ENCODE measurements around the gene ALKBH3.
A peak's percentile ranks its signal among the peaks of the same experiment; 100 is the strongest.

ALKBH3 gene

DNA sequence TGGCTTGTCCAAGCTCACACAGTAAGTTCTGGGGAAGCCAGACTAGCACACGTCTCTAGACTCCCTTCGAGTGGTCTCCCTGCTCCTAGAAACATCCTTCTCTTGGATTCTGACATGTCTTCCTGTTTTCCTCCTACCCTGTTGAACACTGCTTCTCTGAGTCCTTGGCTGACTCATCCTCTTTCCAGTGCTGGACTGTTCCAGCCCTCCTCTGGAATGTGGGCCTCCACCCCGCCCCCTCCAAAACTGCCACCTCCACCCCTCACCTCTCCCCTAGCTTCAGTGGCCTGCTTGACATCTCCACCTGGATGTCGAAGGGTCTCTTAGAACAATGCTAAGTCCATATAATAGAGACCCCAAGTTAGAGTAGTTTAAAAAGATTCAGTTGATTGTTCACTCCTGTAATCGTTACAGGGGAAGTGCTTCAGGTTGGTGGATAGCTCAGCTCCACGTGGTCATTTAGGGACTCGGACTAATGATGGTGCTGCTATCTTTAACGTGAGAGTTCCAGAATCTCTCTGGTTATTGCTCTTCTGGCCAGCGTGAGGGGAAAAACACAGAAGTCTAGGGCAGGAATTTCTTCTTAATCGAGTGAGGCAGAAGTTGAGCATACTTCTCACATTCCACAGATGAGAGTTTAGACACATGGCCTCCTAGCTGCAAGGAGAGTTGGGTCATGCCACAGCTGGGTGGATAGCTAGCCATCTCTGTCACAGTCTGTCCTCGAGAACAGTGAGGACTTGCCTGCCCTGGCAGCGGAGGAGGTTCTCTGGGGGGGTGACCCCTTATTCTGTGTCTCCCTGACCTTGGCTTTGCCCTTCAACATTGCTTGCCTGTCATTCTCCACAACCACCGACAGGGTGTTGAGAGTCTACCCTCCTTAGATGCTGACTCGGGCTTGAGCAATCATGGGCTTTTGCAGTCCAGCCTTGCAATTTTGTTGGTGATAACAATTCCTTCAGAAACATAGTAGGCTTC is 57.1 kb downstream of the ALKBH3 start:
- peak; percentile 30 for DNase-seq (ENCODE audit: low read depth, low spot score)

DNA sequence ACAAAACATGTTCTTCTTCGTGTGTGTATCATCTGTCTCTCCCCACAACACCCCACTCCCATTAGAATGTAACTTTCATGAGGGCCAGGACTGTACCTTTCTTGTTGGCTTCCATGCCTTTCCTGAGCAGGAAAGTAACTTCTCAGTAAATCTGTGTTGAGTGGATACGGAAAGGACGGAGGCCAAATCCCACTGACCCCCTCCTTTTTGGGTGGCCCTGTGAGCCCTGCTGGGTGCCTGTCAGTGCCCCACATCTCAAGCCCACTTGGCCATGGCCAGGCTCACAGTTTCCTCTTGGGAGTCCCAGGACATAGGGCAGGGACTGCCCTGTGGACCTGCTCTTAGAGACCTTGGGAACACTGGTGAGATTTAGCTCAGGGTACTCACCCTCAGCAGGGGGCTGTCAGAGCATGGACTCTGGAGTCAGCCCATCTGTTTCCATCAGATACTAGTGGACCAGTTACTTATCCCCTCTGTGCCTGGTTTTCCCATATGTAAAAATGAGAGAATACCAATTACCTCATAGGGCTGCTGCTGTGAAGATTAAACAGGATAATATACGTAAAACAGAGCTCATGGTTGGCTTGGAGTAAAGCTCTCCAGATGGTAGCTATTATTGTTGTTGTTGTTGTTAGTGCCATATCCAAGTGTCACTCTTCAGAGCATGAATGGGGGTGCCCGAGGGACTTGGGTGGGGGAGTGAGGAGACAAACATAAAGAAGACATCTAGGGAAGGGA is 60.8 kb downstream of the ALKBH3 start:
- no peak for DNase-seq (ENCODE audit: low read depth, low spot score)

DNA sequence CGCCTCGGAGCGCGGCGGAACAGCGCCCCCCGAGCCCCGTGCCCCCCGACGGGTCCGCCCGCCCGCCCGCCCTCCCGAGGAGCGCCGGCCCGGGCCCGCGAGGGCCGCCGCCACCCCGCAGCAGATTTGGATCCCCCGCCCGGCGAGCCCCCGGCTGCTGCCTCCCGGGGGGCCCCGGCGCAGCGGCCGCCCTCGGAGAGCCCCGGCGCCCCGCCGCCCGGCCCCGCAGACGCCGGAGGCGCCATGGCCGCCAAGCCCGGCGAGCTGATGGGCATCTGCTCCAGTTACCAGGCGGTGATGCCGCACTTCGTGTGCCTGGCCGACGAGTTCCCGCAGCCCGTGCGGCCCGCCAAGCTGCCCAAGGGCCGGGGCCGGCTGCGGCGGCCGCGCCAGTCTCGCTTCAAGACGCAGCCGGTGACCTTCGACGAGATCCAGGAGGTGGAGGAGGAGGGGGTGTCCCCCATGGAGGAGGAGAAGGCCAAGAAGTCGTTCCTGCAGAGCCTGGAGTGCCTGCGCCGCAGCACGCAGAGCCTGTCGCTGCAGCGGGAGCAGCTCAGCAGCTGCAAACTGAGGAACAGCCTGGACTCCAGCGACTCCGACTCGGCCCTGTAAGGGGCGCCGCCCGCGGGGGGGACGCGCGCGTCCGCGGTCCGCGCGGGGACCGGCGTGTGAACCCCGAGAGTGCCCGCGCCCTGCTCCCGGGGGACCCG is 62.2 kb downstream of the ALKBH3 start:
- peak; percentile 62 for DNase-seq (ENCODE audit: low read depth, low spot score)

DNA sequence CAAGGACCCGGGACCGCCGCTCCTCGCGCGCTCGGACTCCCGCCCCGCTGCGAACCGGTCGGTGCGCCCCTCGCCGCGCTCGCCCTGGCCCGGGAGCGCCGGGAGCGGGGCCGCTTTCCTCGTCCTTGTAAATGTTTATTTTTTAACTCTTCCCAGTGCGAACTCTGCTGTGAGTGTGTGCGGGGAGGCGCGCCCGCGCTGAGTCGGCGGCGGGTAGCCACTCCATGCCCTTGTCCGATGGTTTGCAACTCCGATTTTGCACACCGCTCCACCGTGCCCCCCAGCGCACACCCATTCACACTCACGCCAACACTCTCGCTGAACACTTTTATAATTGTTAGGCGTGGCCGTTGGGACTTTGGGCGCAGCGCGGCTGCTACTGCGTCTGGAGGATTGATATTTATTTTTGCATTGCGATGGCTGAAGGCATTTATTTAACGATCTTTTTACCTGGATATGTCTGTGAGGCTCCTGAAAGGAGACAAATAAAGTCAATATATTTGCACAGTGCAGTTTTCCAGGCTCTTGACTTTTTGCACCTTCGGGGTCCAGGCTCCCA is 62.8 kb downstream of the ALKBH3 start:
- no peak for DNase-seq (ENCODE audit: low read depth, low spot score)

DNA sequence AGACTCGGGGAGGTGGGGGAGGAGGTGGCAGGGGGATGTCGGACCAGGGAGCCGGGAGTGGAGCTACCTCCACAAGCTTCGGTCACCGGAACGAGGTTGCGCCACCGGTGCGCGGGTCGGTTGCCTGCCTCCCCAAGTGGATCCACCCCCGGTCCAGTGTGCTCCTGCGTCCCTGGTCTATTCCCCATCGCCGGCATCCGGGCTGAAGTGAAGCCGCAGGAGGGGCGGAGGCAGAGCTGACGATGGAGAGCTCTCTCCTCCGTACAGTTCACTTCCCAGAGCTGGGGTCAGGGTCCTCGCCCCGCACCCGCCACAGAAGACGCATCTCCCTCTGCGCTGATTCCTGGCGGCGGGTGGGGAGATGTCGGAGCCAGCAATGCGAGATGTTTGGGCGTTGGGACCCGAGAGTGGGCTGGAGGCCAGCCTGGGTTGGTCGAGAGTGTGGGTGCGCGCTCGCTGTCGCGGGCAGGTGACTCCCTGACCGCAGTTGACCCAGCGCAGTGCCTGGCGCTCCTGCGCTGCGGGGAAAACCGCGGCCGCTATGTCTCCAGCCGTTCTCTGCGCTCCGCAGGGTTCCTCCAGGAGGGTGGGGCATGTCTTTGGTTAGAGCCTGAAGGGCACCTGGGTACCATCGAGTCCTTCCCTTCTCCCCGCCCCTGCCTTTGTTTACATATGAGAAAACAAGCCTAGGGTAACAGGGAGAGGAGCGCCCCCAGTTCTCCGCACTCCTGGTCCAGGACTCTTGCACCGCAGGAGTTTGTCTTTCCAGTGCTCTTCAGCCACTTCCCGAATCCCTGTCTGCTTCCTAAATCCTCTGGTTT is 63.5 kb downstream of the ALKBH3 start:
- DNase-seq (ENCODE audit: low read depth, low spot score) = peak; percentile 33

DNA sequence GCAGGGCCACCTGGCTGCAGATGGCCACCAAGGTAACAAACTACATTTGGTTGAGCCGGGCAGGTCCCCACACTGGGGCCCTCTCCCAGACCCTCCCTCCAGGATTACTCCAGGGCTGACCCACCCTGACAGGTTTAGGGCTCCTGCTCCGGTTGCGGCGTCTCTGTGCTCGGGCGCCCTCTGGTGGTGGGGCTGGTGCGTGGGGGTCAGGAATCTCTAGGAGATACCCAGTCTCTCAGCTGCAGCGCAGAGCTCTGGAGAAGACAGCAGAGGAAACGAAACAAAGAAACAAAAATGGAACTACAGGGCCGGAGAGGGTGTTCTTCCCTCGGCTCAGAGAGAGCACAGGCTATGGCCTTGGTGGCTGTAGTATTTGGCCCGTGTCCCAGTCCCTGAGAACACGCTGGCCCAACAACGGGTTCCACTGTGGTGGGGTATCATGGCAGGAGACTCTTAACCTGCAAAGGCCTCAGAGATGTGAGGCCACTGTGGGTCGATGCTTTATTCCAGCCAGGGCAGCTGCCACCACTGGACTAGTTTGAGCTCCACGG is 64.2 kb downstream of the ALKBH3 start:
- peak; percentile 89 for DNase-seq (ENCODE audit: low read depth, low spot score)

DNA sequence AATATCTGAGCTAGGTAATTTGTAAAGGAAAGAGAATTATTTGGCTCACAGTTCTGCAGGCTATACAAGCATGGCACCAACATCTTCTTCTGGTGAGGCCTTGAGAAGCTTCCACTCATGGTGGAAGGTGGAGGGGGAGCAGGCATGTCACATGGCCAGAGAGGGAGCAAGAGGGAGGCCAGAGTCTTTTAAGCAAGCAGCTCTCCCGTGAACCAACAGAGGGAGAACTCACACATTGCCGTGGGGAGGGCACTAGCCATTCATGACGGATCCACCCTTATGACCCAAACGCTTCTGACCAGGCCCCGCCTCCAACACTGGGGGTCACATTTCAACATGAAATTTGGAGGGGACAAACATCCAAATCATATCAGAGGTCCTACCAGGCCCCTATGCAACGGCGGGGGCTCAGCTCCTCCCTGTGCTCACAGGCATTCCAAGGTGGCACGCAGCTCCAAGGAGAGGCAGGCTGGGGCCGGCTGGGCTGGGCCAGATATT is 66.4 kb downstream of the ALKBH3 start:
- DNase-seq (ENCODE audit: low read depth, low spot score) = peak; percentile 71

DNA sequence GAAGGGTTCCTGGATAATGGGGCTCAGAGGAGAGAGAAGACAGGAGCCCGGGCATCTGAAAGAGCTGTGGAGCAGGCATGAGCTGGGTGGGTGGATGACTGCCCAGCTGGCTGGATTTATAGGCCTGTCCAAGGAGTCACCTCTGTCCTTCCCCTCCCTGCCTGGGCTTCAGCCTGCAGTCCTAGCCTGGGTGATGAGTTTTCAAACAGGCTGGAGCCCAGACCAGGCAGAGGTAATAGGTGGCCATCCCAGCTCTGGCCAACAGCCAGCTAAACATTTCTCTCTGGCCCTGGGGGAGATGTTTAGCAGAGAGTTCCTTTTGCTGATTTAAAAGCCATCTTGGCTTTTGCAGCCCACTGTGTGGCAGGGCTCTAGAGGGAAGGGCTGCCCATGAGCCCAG is 67.2 kb downstream of the ALKBH3 start:
- peak; percentile 58 for DNase-seq (ENCODE audit: low read depth, low spot score)

DNA sequence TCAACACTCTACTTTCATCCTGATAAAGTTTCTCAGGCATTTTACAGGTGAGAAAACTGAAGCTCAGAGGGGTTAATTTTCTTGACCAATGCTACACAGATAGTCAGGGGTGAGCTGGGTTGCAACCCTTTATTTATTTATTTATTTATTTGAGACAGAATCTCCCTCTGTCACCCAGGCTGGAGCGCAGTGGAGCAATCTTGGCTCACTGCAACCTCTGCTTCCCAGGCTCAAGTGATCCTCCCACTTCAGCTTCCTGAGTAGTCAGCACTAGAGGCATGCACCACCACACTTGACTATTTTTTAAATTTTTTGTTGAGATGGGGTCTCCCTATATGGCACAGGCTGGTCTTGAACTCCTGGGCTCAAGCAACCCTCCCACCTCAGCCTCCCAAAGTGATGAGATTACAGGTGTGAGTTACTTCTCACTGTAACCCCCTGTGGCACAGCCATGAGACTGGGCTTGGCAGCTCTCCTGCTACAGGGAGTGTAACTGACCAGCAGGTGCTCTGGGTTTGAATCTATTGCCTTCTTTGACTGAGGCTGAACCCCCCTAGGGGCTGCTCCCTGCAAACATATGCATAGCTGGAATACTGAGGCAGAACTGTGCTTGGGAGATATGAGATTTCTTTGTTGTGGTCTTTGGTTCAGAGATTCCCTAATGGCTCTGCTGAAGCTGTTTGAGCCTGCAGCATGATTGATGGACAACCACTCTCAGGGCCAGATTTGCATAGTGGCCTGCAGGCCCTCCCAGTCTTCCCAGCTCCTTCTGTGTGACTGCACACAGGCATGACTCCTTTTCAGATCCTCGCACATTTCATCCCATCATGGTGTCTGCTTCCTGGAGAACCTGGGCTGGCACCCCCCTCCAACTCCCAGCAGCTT is 68.0 kb downstream of the ALKBH3 start:
- peak; percentile 93 for DNase-seq (ENCODE audit: low read depth, low spot score)

DNA sequence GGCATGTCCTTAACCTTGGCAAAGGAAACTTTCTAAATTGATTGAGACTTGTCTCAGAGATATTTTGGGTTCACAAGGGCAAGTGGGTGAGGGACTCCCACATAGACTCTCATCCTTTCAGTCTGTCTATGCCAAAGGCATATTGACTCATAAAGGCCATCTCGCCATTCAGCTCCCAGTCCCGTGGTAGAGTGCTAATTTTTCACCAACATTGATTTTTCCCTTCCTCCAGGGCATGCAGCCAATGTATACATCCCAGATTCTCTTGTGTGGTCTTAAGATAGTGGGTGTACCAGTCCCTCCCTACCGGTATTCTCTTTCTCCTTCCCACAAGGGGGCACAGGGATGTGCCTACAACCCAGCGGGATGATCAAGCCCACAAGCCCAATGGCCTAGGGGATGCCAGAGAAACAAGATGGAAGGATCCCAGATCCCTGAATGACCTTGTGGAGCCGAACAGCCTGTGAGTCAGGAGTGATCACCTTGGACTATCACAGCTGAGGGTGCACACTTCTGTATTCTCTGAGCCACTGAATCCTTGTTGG is 69.8 kb downstream of the ALKBH3 start:
- DNase-seq (ENCODE audit: low read depth, low spot score) = no peak

DNA sequence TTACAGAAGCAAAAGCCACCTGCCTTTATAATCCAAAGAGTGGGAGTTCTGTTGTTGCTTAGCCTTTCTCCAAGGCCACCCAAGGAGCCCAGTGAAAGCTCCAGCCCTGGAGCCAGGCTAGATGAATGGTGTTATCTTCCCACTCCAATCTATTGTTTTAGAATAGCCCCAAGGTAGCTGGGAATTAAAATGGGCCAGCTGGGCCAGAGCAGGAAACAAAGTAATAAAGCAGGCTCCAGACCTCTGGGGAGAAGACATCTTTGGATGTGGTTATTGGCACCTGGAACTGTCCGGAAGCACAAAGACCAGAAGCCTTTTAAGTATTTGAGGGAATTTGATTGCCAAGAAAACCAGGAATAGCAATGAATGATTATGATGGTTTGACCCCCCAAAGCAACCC is 70.6 kb downstream of the ALKBH3 start:
- peak; percentile 94 for DNase-seq (ENCODE audit: low read depth, low spot score)

DNA sequence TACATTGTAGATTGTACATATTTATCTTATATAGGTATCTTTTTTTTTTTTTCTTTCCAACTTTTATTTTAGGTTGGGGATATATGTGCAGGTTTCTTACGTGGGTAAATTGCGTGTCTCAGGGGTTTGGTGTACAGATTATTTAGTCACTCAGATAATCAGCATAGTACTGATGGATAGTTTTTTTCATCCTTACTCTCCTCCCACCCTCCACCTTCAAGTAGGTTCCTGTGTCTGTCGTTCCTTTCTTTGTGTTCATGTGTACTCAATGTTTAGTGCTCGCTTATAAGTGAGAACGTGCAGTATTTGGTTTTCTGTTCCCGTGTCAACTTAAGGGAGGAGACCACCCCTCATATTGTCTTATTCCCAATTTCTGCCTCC is 71.4 kb downstream of the ALKBH3 start:
- DNase-seq (ENCODE audit: low read depth, low spot score) = no peak

DNA sequence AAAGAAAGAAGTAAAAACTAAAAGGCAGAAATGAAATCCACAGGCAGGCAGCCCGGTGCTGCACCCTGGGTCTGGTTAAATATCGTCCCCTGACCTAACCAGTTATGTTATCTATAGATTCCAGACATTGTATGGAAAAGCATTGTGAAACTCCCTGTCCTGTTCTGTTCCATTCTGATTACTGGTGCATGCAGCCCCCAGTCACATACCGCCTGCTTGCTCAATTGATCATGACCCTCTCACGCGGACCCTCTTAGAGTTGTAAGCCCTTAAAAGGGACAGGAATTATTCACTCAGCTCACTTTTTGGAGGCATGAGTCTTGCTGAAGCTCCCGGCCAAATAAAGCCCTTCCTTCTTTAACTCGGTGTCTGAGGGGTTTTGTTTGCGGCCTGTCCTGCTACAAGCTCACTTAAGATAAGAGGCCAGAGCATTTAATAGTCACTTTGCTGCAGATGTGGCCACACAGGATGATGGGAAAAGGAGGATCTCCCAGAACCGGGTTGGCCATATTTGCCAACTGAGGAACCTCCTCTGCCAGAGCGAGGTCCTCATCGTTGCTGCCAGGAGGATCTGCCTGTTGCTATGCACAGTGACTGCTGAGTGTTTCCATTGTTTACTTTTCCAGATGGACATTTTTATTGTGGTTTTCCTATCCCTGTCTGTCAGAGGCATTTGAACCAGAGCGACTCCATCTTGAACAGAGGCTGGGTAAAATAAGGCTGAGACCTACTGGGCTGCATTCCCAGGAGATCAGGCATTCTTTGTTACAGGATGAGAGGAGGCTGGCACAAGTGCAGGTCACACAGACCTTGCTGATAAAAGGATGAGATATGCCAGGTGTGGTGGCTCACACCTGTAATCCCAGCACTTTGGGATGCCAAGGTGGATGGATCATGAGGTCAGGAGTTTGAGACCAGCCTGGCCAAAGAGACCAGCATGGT is 72.0 kb downstream of the ALKBH3 start:
- DNase-seq (ENCODE audit: low read depth, low spot score) = no peak

DNA sequence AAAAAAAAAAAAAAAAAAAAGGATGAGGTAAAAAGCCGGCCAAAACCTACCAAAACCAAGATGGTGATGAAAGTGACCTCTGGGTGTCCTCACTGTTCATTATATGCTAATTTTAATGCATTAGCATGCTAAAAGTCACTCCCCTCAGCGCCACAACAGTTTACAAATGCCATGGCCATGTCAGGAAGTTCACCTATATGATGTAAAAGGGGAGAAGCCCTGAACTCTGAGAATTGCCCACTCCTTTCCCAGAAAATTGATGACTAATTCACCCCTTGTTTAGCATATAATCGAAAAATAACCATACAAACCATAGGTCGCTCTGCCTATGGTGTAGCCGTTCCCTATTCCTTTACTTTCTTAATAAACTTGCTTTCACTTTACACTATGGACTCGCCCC is 72.9 kb downstream of the ALKBH3 start:
- no peak for DNase-seq (ENCODE audit: low read depth, low spot score)

DNA sequence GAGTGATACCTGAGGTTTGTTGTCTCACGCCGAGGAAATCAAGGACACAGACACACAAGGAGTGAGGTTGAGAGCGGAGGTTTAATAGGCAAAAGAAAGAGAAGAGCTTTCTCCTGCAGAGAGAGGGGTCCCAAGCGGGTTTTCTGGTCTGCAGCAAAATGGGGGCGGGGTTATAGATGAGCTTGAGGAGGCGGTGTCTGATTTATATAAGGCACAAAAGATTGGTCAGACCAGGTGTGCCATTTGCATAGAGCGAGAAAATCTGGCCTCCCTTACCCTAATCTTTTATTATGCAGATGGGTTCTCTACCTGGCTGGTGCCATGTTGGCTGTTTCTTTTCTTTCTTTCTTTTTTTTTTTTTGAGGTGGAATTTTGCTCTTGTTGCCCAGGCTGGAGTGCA is 73.6 kb downstream of the ALKBH3 start:
- peak; percentile 40 for DNase-seq (ENCODE audit: low read depth, low spot score)

DNA sequence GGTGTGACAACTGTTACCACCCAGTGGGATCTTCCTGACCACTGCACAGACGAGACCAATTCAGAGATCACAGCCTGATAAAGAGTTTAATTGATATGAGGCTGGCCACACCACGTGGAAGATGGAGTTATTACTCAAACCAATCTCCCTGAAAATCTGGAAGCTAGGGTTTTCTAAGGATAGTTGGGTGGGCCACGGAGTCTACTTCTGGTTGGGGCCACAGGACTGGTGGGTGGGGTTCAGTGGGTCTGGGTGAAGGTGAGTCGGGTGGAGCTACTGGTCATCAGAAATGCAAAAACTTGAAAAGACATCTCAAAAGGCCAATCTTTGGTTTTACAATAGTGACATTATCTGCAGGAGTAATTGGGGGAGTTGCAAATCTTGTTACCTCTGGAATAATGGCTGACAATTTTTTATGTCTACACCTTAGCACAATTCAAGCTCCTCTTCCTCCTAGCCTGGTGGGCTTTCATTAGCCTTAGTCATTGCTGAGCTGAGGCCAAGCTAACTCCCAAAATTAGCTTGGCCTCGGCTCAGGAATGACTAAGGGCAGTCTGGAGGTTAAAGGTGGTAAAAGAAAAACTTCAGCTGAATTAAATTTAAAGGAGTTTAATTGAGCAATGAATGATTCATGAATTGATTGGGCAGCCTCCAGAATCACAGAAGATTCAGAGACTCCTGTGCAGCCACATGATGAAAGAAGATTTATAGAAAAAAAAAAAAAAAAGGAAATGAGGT is 74.9 kb downstream of the ALKBH3 start:
- no peak for DNase-seq (ENCODE audit: low read depth, low spot score)

DNA sequence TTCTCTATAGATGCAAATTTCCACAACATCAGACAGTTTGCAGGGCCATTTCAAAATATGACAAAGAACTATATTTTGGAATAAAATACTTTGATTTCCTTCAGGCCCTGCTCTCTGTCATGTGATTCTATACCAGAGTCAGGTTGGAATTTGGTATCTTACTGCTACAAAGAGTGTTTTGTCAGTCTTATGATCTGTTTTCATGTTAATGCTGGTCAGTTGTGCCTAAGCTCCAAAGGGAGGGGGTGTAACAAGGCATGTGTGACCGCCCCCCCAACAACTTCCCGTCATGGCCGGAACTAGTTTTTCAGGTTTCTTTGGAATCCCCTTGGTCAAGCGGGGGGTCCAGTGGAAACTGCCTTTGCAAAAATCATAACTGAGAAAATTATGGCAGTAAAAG is 76.9 kb downstream of the ALKBH3 start:
- DNase-seq (ENCODE audit: low read depth, low spot score) = no peak
